CD4-positive, alpha-beta T cell (primary cell): ENCODE data around the gene OR4C16. TPM values are rescaled to one million over a fixed set of nuclear protein-coding genes. Genes with fewer than 3 reads are reported as not detected.

Experiments
- ATAC-seq: fragments of 200-7000 bp; cut with Tn5 transposase; one replicate; pipeline ENCODE4 v1.10.0; 2022; ENCODE audit warnings: mild to moderate bottlenecking; ENCODE audit not compliant: poor library complexity
- CTCF ChIA-PET: fragments of 350-600 bp; sonication (Branson Sonifier 250); formaldehyde crosslinking; loops from one replicate; lab custom pipeline; 2021; ENCODE audit warnings: antibody characterized with exemption, inconsistent platforms; lab: Charles Lee
- POLR2A ChIA-PET: fragments of 350-600 bp; sonication (Branson Sonifier 250); formaldehyde crosslinking; loops from one replicate; lab custom pipeline; 2021; ENCODE audit warnings: antibody characterized with exemption, inconsistent platforms; lab: Charles Lee
- DNase-seq, 14 experiments: peaks; one replicate each; pipeline ENCODE4 v3.0.0-alpha.2; 2013 to 2020; ENCODE audit warnings: mixed read lengths in 2 of 14
- H3K27ac ChIP-seq, 2 donors: one replicate each; pipeline versions ENCODE4 v1.5.1 to v1.7.0; 2013; ENCODE audit warnings: low read length in 2 of 2, low read depth in 1 of 2, mild to moderate bottlenecking in 1 of 2
- H3K27me3 ChIP-seq, 2 experiments: 1 replicate in 1 of 2; 2 replicates in 1 of 2; pipeline versions ENCODE4 v1.6.1 to v1.7.0; 2013; ENCODE audit warnings: low read length in 2 of 2, control low read depth in 1 of 2, mild to moderate bottlenecking in 1 of 2, moderate library complexity in 1 of 2; ENCODE audit not compliant: insufficient read depth in 2 of 2, control insufficient read depth in 1 of 2
- H3K36me3 ChIP-seq: one replicate; pipeline ENCODE4 v1.6.1; 2013; ENCODE audit warnings: low read length, control low read depth; ENCODE audit not compliant: insufficient read depth
- H3K4me1 ChIP-seq: one replicate; pipeline ENCODE4 v1.6.1; 2013; ENCODE audit warnings: low read length, control low read depth; ENCODE audit not compliant: insufficient read depth
- H3K4me3 ChIP-seq: one replicate; pipeline ENCODE4 v1.5.1; 2013; ENCODE audit warnings: mild to moderate bottlenecking, low read length, moderate library complexity
- H3K9me3 ChIP-seq, 2 experiments: 1 replicate in 1 of 2; 2 replicates in 1 of 2; pipeline versions ENCODE4 v1.6.1 to v1.7.0; 2013; ENCODE audit warnings: low read length in 2 of 2, mild to moderate bottlenecking in 2 of 2, control low read depth in 1 of 2, moderate library complexity in 1 of 2; ENCODE audit not compliant: control insufficient read depth in 1 of 2, insufficient read depth in 1 of 2
- H3K27ac Mint-ChIP-seq: one replicate; pipeline ENCODE4 v1.8.0; 2020; ENCODE audit warnings: mixed read lengths
- H3K27me3 Mint-ChIP-seq: one replicate; pipeline ENCODE4 v1.8.0; 2021; ENCODE audit warnings: mixed read lengths
- H3K36me3 Mint-ChIP-seq: one replicate; pipeline ENCODE4 v1.8.0; 2021; ENCODE audit warnings: low read depth, mixed read lengths
- H3K4me1 Mint-ChIP-seq: one replicate; pipeline ENCODE4 v1.8.0; 2021; ENCODE audit warnings: low read depth, mixed read lengths
- H3K4me3 Mint-ChIP-seq: one replicate; pipeline ENCODE4 v1.8.0; 2020; ENCODE audit warnings: mild to moderate bottlenecking, mixed read lengths
- H3K9me3 Mint-ChIP-seq: one replicate; pipeline ENCODE4 v1.8.0; 2020; ENCODE audit warnings: mixed read lengths
- intact Hi-C, 2 experiments: fragments of 100-400 bp; cut with DNase I in 1 of 2; cut with micrococcal nuclease in 1 of 2; formaldehyde crosslinking; loops; one replicate each; pipeline versions ENCODE4 v1.15.1 to v1.9.0; 2023 to 2025; cut with DNase I, micrococcal nuclease
- total RNA-seq, 174 experiments: library from RNA in 2 of 174; stranded (reverse) in 2 of 174; gene quantifications; one replicate each; pipeline ENCODE4 v1.2.3 and lab custom pipeline; 2021 to 2026
- TF ChIP-seq, protein P1 (sequence below): fragments of 200-600 bp; IDR thresholded peaks from one replicate; pipeline ENCODE4 v1.8.0; 2022; ENCODE audit warnings: antibody characterized with exemption, mild to moderate bottlenecking

OR4C16 gene
- total RNA-seq, 2 experiments from 2014 or later: not detected

DNA sequence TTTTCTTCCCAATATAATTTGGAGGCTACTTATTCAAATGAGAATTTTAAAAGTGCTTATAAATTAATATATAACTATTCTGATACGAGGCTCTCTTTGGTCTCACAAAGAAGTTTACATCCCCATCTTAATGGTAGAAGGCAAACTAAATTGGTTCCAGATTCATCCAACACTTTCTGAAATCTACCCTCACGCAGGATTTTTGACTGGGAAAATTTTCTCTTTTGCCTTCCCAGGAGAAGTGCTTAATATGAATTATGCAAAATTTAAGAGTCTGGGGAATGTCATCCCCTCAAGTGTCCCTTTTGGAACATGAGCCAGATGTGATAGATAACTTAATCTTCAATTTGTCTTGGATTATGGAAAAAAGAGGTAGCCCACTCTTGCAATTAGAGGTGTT is 35.6 kb downstream of the OR4C16 start, which contains the start of gene OR4C11:
OR4C11 (minus strand) TSS at position 101 of the 400 bp plus-strand sequence. CDS start 3,272 bp downstream, outside the sequence.
- H3K36me3 Mint-ChIP-seq: no peaks in the 10 kb centered on the region
- H3K27me3 Mint-ChIP-seq: no peaks in the 10 kb centered on the region
- intact Hi-C loops: no loop called here
- no peak within 1 kb of the TSS for H3K4me3 Mint-ChIP-seq
- no peaks in the 10 kb centered on the region for H3K27me3 ChIP-seq
- no peaks in the 10 kb centered on the region for H3K4me1 Mint-ChIP-seq
- DNase-seq (no peak), ATAC-seq (no peak)
- no peak within 1 kb of the TSS for H3K4me3 ChIP-seq
- no peak within 1 kb of the TSS for H3K27ac ChIP-seq
- H3K27ac Mint-ChIP-seq: no peak within 1 kb of the TSS
- ChIA-PET POLR2A (no interaction called here), CTCF (no interaction called here)
- no peaks in the 10 kb centered on the region for H3K36me3 ChIP-seq
- H3K9me3 ChIP-seq: peaks cover 0 to 5% of the 10 kb centered on the region in 2 experiments
- H3K9me3 Mint-ChIP-seq: peaks cover 3% of the 10 kb centered on the region
- TF ChIP-seq, protein P1, sequence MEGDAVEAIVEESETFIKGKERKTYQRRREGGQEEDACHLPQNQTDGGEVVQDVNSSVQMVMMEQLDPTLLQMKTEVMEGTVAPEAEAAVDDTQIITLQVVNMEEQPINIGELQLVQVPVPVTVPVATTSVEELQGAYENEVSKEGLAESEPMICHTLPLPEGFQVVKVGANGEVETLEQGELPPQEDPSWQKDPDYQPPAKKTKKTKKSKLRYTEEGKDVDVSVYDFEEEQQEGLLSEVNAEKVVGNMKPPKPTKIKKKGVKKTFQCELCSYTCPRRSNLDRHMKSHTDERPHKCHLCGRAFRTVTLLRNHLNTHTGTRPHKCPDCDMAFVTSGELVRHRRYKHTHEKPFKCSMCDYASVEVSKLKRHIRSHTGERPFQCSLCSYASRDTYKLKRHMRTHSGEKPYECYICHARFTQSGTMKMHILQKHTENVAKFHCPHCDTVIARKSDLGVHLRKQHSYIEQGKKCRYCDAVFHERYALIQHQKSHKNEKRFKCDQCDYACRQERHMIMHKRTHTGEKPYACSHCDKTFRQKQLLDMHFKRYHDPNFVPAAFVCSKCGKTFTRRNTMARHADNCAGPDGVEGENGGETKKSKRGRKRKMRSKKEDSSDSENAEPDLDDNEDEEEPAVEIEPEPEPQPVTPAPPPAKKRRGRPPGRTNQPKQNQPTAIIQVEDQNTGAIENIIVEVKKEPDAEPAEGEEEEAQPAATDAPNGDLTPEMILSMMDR: no peak
- no peaks in the 10 kb centered on the region for H3K4me1 ChIP-seq

Other genes with a start within 250 kb of the OR4C16 start
- not detected for gene OR4A16, start 228.9 kb upstream of the OR4C16 start, total RNA-seq
- gene OR4A15, start 204.2 kb upstream of the OR4C16 start, total RNA-seq: not detected
- not detected for gene OR4C15, start 17.7 kb upstream of the OR4C16 start, total RNA-seq
- gene OR4C11, start 35.5 kb downstream of the OR4C16 start, total RNA-seq: not detected
- gene OR4P4, start 63.0 kb downstream of the OR4C16 start, total RNA-seq: not detected
- not detected for gene OR4S2, start 76.2 kb downstream of the OR4C16 start, total RNA-seq
- gene OR4C6, start 90.1 kb downstream of the OR4C16 start, total RNA-seq: not detected
- gene OR5D13, start 201.3 kb downstream of the OR4C16 start, total RNA-seq: not detected
- gene OR5D14, start 223.4 kb downstream of the OR4C16 start, total RNA-seq: not detected
- gene OR5L1, start 239.2 kb downstream of the OR4C16 start, total RNA-seq: not detected
- gene OR5D18, start 247.5 kb downstream of the OR4C16 start, total RNA-seq: not detected